ENCODE measurements around the gene PSAPL1. TPM values are rescaled to one million over a fixed set of nuclear protein-coding genes. Genes with fewer than 3 reads are reported as not detected.

The PSAPL1 gene
- total and polyA plus RNA-seq, 2 of the 8 experiments (the other 6 are each of a cell fraction or from before 2014, with no cell fraction given) = 0.03 TPM; not detected in 1

- TF ChIP-seq BCL11A (IDR thresholded peaks at IDR 0.05; ENCODE audit: low read depth in 2 of 2, low read length in 2 of 2) = no peak
Observed at GRCh38 chr4:7415927-7416686, 18.6 kb downstream of the PSAPL1 start (continued).

All from H1 (cell line).